Naive thymus-derived CD8-positive, alpha-beta T cell (primary cell): ENCODE measurements around the gene ZNF695. TPM values are rescaled to one million over a fixed set of nuclear protein-coding genes. Genes with fewer than 3 reads are reported as not detected.

Source experiments
- ATAC-seq, 2 donors: fragments of 150-1000 bp; cut with Tn5 transposase in 1 of 2; sonication (Bioruptor Pico), chemical (Tn5 transposase) in 1 of 2; 1 replicate in 1 of 2; 2 replicates in 1 of 2; pipeline ENCODE4 v1.10.0; 2021; ENCODE audit warnings: mild to moderate bottlenecking in 2 of 2, moderate library complexity in 2 of 2
- POLR2A ChIA-PET: fragments of 350-600 bp; sonication (Branson Sonifier 250); formaldehyde crosslinking; loops from one replicate; lab custom pipeline; 2021; ENCODE audit warnings: antibody characterized with exemption; lab: Charles Lee
- DNase-seq, 10 donors: peaks; one replicate each; pipeline versions ENCODE4 v3.0.0 to v3.0.0-alpha.2; 2020 to 2022
- H3K27ac Mint-ChIP-seq, 10 donors: one replicate each; pipeline ENCODE4 v1.8.0; 2020 to 2022; ENCODE audit warnings: mild to moderate bottlenecking in 10 of 10, mixed read lengths in 10 of 10, moderate library complexity in 4 of 10, inconsistent platforms in 1 of 10
- H3K27me3 Mint-ChIP-seq, 5 donors: one replicate each; pipeline ENCODE4 v1.8.0; 2021 to 2022; ENCODE audit warnings: mixed read lengths in 5 of 5
- H3K36me3 Mint-ChIP-seq, 3 donors: one replicate each; pipeline ENCODE4 v1.8.0; 2020 to 2022; ENCODE audit warnings: mixed read lengths in 3 of 3, mild to moderate bottlenecking in 2 of 3, inconsistent platforms in 1 of 3
- H3K4me1 Mint-ChIP-seq, 4 donors: one replicate each; pipeline ENCODE4 v1.8.0; 2021 to 2022; ENCODE audit warnings: mixed read lengths in 4 of 4
- H3K4me3 Mint-ChIP-seq, 10 donors: one replicate each; pipeline ENCODE4 v1.8.0; 2020 to 2022; ENCODE audit warnings: mild to moderate bottlenecking in 10 of 10, mixed read lengths in 10 of 10, moderate library complexity in 6 of 10, inconsistent platforms in 1 of 10
- H3K9me3 Mint-ChIP-seq, 9 donors: one replicate each; pipeline ENCODE4 v1.8.0; 2020 to 2022; ENCODE audit warnings: mixed read lengths in 9 of 9, mild to moderate bottlenecking in 3 of 9, inconsistent platforms in 1 of 9, moderate library complexity in 1 of 9
- polyA plus RNA-seq, 3 donors: library from polyadenylated mRNA; unstranded; fragments of 300-500 nt; fragmentation: Illumina TruSeq; gene quantifications; one replicate each; pipeline ENCODE4 v1.2.3, GENCODE V29; 2021
- total RNA-seq, 8 experiments: library from RNA in 2 of 8; stranded (reverse) in 2 of 8; gene quantifications; one replicate each; pipeline ENCODE4 v1.2.3 and lab custom pipeline; 2021 to 2026

ZNF695 gene
- total and polyA plus RNA-seq, 5 experiments from 2014 or later = not detected

DNA sequence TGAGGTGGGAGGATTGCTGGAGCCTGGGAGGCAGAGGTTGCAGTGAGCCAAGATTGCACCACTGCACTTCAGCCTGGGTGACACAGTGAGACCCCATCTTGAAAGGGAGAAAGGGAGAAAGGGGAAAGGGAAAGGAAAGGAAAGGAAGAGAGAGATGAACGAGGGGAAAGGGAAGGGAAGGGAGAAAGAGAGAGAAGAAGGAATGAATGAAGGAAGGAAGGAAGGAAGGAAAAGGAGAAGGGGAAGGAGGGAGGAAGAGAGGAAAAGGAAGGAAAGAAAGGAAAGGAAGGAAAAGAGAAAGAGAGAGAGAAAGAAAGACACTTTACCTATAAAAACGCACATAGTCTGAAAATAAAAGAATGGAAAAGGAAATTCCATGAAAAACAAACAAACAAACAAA, 18.0 kb downstream of the ZNF695 start:
- Mint-ChIP-seq H3K9me3 (peaks cover 29 to 99% (median 61%) of the 10 kb centered on the region in 9 donors), H3K36me3 (peaks cover 12 to 71% (median 55%) of the 10 kb centered on the region in 3 donors), H3K27me3 (peaks cover 0 to 7% (median 2%) of the 10 kb centered on the region in 5 donors), H3K4me3 (peak overlapping the region in 1 of 10 donors; percentile 6), H3K27ac (peak overlapping the region in 1 of 10 donors; percentile 82), H3K4me1 (no peaks in the 10 kb centered on the region)
- DNase-seq (no peak), ATAC-seq (no peak)
- POLR2A ChIA-PET = no interaction called here

DNA sequence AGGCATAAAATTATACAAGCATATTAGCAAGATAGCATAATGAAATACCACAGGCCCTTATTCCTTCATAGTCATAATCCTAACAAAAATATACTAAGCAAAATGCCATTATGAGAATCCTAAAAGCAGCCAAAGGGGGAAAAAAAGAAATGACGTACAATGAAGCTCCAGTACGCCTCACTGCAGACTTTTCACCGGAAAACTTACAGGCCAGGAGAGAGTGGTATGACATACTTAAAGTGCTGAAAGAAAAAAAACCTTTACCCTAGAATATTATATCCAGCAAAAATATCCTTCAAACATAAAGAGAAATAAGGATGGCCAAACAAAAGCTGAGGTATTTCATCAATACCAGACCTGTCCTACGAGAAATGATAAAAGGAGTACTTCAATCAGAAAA, 19.5 kb downstream of the ZNF695 start:
- no peak overlapping the region for H3K27ac Mint-ChIP-seq
- peaks cover 28 to 100% (median 69%) of the 10 kb centered on the region in 9 donors for H3K9me3 Mint-ChIP-seq
- DNase-seq = no peak
- H3K27me3 Mint-ChIP-seq = peaks cover 0 to 7% (median 0%) of the 10 kb centered on the region in 5 donors
- H3K4me1 Mint-ChIP-seq = no peaks in the 10 kb centered on the region
- peaks cover 15 to 75% (median 64%) of the 10 kb centered on the region in 3 donors for H3K36me3 Mint-ChIP-seq
- POLR2A ChIA-PET = no interaction called here
- H3K4me3 Mint-ChIP-seq = peak overlapping the region in 2 of 10 donors; percentile 10 to 11
- ATAC-seq = no peak

- no peak overlapping the region for H3K4me3 Mint-ChIP-seq
- POLR2A ChIA-PET = no interaction called here
- no peak for DNase-seq
- H3K36me3 Mint-ChIP-seq = peaks cover 18 to 75% (median 72%) of the 10 kb centered on the region in 3 donors
- no peak for ATAC-seq
- H3K27me3 Mint-ChIP-seq = peaks cover 0 to 7% (median 0%) of the 10 kb centered on the region in 5 donors
- no peak overlapping the region for H3K27ac Mint-ChIP-seq
- H3K4me1 Mint-ChIP-seq = no peaks in the 10 kb centered on the region
- peaks cover 28 to 100% (median 69%) of the 10 kb centered on the region in 9 donors for H3K9me3 Mint-ChIP-seq
Measured at GRCh38 chr1:246987083-246987690, 20.7 kb downstream of the ZNF695 start.

- POLR2A ChIA-PET = no interaction called here
- ATAC-seq = no peak
Measured at GRCh38 chr1:246978785-246979184, 29.1 kb downstream of the ZNF695 start.

GRCh38 chr1:246978281-246978680, 29.6 kb downstream of the ZNF695 start:
- no peaks in the 10 kb centered on the region for H3K4me1 Mint-ChIP-seq
- no peak for DNase-seq
- POLR2A ChIA-PET = no interaction called here
- peaks cover 3 to 52% (median 19%) of the 10 kb centered on the region in 3 donors for H3K36me3 Mint-ChIP-seq
- no peak for ATAC-seq
- peaks cover 0 to 4% (median 0%) of the 10 kb centered on the region in 5 donors for H3K27me3 Mint-ChIP-seq
- H3K4me3 Mint-ChIP-seq = no peak overlapping the region
- no peak overlapping the region for H3K27ac Mint-ChIP-seq
- H3K9me3 Mint-ChIP-seq = peaks cover 11 to 77% (median 40%) of the 10 kb centered on the region in 9 donors

More at GRCh38 chr1:246978785-246979184, 29.1 kb downstream of the ZNF695 start:
- Mint-ChIP-seq H3K27me3 (peaks cover 0 to 4% (median 0%) of the 10 kb centered on the region in 5 donors), H3K9me3 (peaks cover 11 to 82% (median 40%) of the 10 kb centered on the region in 9 donors), H3K4me1 (no peaks in the 10 kb centered on the region), H3K4me3 (no peak overlapping the region), H3K36me3 (peaks cover 5 to 54% (median 23%) of the 10 kb centered on the region in 3 donors), H3K27ac (no peak overlapping the region)
- no peak for DNase-seq

- DNase-seq = no peak
- POLR2A ChIA-PET = no interaction called here
- H3K9me3 Mint-ChIP-seq = peaks cover 5 to 58% (median 31%) of the 10 kb centered on the region in 9 donors
- no peak overlapping the region for H3K27ac Mint-ChIP-seq
- no peak overlapping the region for H3K4me3 Mint-ChIP-seq
- no peak for ATAC-seq
- peaks cover 0 to 32% (median 9%) of the 10 kb centered on the region in 3 donors for H3K36me3 Mint-ChIP-seq
- peaks cover 0 to 4% (median 0%) of the 10 kb centered on the region in 5 donors for H3K27me3 Mint-ChIP-seq
- H3K4me1 Mint-ChIP-seq = no peaks in the 10 kb centered on the region
Measured at GRCh38 chr1:246971969-246972368, 35.9 kb downstream of the ZNF695 start.

- no peak for ATAC-seq
- Mint-ChIP-seq H3K9me3 (peaks cover 2 to 57% (median 31%) of the 10 kb centered on the region in 9 donors), H3K27ac (no peak overlapping the region), H3K4me1 (no peaks in the 10 kb centered on the region), H3K36me3 (peaks cover 0 to 31% (median 9%) of the 10 kb centered on the region in 3 donors), H3K4me3 (peak overlapping the region in 1 of 10 donors; percentile 30), H3K27me3 (peaks cover 0 to 4% (median 0%) of the 10 kb centered on the region in 5 donors)
- POLR2A ChIA-PET = no interaction called here
- peak in 8 of 10 donors; percentile 1 to 41 (median 22) for DNase-seq
Measured at GRCh38 chr1:246971090-246971721, 36.7 kb downstream of the ZNF695 start.

DNA sequence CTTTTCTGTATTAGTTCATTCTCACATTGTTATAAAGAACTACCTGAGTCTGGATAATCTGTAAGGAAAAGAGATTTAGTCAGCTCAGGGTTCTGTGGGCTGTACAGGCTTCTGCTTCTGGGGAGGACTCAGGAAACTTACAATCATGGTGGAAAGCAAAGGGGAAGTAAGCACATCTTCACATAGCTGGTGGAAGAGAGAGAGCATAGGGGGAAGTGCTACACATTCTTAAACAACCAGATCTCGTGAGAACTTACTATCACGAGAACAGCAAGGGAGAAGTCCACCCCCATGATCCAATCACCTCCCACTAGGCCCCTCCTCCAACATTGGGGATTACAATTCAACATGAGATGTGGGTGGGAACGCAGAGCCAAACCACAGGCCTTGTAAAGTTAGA, 38.2 kb downstream of the ZNF695 start:
- ATAC-seq = no peak
- Mint-ChIP-seq H3K36me3 (peaks cover 0 to 26% (median 12%) of the 10 kb centered on the region in 3 donors), H3K4me1 (no peaks in the 10 kb centered on the region), H3K4me3 (no peak overlapping the region), H3K9me3 (peaks cover 4 to 51% (median 26%) of the 10 kb centered on the region in 9 donors), H3K27me3 (no peaks in the 10 kb centered on the region), H3K27ac (no peak overlapping the region)
- POLR2A ChIA-PET = no interaction called here
- no peak for DNase-seq

- DNase-seq = no peak
- Mint-ChIP-seq H3K27ac (no peak overlapping the region), H3K4me1 (no peaks in the 10 kb centered on the region), H3K9me3 (peaks cover 4 to 51% (median 26%) of the 10 kb centered on the region in 9 donors), H3K4me3 (no peak overlapping the region), H3K27me3 (peaks cover 0 to 9% (median 0%) of the 10 kb centered on the region in 5 donors), H3K36me3 (peaks cover 0 to 26% (median 12%) of the 10 kb centered on the region in 3 donors)
- POLR2A ChIA-PET = no interaction called here
- no peak for ATAC-seq
Measured at GRCh38 chr1:246966502-246966901, 41.4 kb downstream of the ZNF695 start.

DNA sequence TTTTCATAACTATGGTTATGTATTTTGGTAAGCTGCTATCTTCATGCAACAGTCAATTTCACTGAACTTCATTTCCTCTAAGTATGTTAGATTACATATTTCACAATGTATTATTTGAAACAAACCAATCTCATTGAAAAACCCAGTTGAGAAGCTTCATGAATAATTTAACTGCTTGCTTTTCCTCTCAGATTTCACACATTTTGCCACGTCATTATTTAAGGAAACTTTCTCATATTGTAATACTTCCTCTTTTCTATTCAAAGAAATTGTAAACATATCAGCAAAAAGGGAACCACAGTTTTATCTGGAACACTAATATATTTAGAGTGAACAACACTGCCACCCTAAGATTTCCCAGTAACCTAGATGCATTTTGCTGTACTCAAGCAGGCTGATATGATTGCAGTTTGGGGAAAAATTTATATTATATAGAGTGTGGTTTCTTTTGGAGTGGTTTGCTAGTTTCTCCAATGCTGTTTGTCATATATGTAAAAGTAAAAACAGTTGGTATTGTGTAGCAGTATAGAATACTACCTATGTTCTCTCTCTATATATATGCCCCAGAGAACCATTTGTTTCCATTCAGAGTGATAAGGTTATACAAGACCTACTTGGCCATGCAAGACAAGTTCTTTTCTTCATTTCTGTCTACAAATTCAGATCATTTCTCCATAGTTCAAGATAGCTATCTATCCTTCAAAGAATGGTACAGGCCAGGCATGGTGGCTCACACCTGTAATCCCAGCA, 47.7 kb downstream of the ZNF695 start:
- peaks cover 0 to 12% (median 2%) of the 10 kb centered on the region in 9 donors for H3K9me3 Mint-ChIP-seq
- POLR2A ChIA-PET = no interaction called here
- ATAC-seq = no peak

DNA sequence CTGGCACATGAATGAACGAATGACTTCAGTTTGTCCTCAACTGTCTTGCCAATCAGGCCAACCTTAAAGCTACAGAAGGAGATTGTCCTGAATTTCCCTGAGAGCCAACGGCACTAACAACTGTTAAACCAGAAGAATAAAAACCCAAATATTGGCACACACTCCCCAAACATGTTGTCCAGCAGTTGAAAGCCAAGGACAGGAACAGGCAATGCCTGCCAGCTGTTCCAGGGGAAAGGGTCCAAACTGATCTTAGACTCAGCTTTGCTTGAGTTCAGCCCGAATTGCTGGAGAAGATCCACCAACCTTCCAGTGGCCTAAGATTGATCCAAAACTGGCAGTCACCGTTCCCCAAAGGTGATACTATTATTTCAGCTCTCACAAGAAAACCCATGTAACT, 53.7 kb downstream of the ZNF695 start:
- no peak for ATAC-seq

More for the DNA sequence above, 47.7 kb downstream of the ZNF695 start:
- peak overlapping the region in 3 of 10 donors; percentile 39 to 61 (median 53) for H3K27ac Mint-ChIP-seq
- H3K36me3 Mint-ChIP-seq = no peaks in the 10 kb centered on the region
- no peak for DNase-seq
- peaks cover 0 to 12% (median 3%) of the 10 kb centered on the region in 4 donors for H3K4me1 Mint-ChIP-seq
- H3K27me3 Mint-ChIP-seq = peaks cover 0 to 9% (median 0%) of the 10 kb centered on the region in 5 donors
- H3K4me3 Mint-ChIP-seq = peak overlapping the region in 1 of 10 donors; percentile 48

GRCh38 chr1:246951413-246951812, 56.4 kb downstream of the ZNF695 start:
- peaks cover 0 to 2% (median 0%) of the 10 kb centered on the region in 9 donors for H3K9me3 Mint-ChIP-seq
- H3K4me3 Mint-ChIP-seq = no peak overlapping the region
- no peak overlapping the region for H3K27ac Mint-ChIP-seq
- no peaks in the 10 kb centered on the region for H3K27me3 Mint-ChIP-seq
- ATAC-seq (no peak), DNase-seq (no peak)
- POLR2A ChIA-PET = no interaction called here
- peaks cover 0 to 2% (median under 1%) of the 10 kb centered on the region in 4 donors for H3K4me1 Mint-ChIP-seq
- no peaks in the 10 kb centered on the region for H3K36me3 Mint-ChIP-seq

More for the DNA sequence above, 53.7 kb downstream of the ZNF695 start:
- H3K36me3 Mint-ChIP-seq = no peaks in the 10 kb centered on the region
- no peak overlapping the region for H3K27ac Mint-ChIP-seq
- no peak for DNase-seq
- POLR2A ChIA-PET = interaction anchor here (1.3 kb wide), 1 partner anchor 22 kb away, joined by 3 read pairs; the partner anchor contains the start of gene AHCTF1
- no peak overlapping the region for H3K4me3 Mint-ChIP-seq
- H3K4me1 Mint-ChIP-seq = peaks cover 0 to 2% (median under 1%) of the 10 kb centered on the region in 4 donors
- no peaks in the 10 kb centered on the region for H3K27me3 Mint-ChIP-seq
- H3K9me3 Mint-ChIP-seq = peaks cover 0 to 2% (median 0%) of the 10 kb centered on the region in 9 donors
